Transverse colon (tissue), 4 donors: ENCODE measurements around the gene RBBP8. TPM values are rescaled to one million over a fixed set of nuclear protein-coding genes. Genes with fewer than 3 reads are reported as not detected.
A peak's percentile ranks its signal among the peaks of the same experiment; 100 is the strongest.

ENCODE experiments used
- DNase-seq: peaks from one replicate; pipeline ENCODE4 v3.0.0-alpha.2; 2019
- H3K27ac ChIP-seq, 4 donors: fragments of 200-600 bp; sonication (generic); 2 replicates each; pipeline ENCODE4 v1.5.1; 2016 to 2018; ENCODE audit warnings: inconsistent platforms in 4 of 4
- H3K27me3 ChIP-seq: fragments of 200-600 bp; sonication (generic); 2 replicates; pipeline ENCODE4 v1.5.1; 2017; ENCODE audit warnings: inconsistent platforms
- H3K36me3 ChIP-seq, 4 donors: fragments of 200-600 bp; sonication (generic); 2 replicates each; pipeline ENCODE4 v1.5.1; 2017 to 2019; ENCODE audit warnings: inconsistent platforms in 4 of 4
- H3K4me1 ChIP-seq, 4 donors: fragments of 200-600 bp; sonication (generic); 2 replicates each; pipeline ENCODE4 v1.5.1; 2017 to 2020; ENCODE audit warnings: inconsistent platforms in 4 of 4
- H3K4me3 ChIP-seq, 4 donors: fragments of 200-600 bp; sonication (generic); 1 replicate in 1 of 4; 2 replicates in 3 of 4; pipeline versions ENCODE4 v1.5.1 to v1.6.1; 2017 to 2019; ENCODE audit warnings: inconsistent platforms in 4 of 4
- H3K9me3 ChIP-seq, 2 donors: fragments of 200-600 bp; sonication (generic); 2 replicates each; pipeline ENCODE4 v1.5.1; 2017 to 2019; ENCODE audit warnings: inconsistent platforms in 2 of 2
- EP300 ChIP-seq: sonication (generic); formaldehyde crosslinking; IDR thresholded peaks from one replicate; pipeline ENCODE4 v1.6.1; 2017; ENCODE audit warnings: antibody characterized with exemption, low read depth
- POLR2A ChIP-seq: fragments of 450-650 bp; IDR thresholded peaks from one replicate; pipeline ENCODE4 v1.6.1; 2016; ENCODE audit warnings: antibody characterized with exemption, mild to moderate bottlenecking, moderate library complexity
- POLR2AphosphoS5 ChIP-seq, 3 donors: sonication (generic); formaldehyde crosslinking; IDR thresholded peaks; one replicate each; pipeline ENCODE4 v1.6.1; 2016; ENCODE audit warnings: antibody characterized with exemption in 3 of 3
- WGBS, 2 donors: methylation state at CpG; one replicate each; pipeline ENCODE4 v1.1.5; 2018; ENCODE audit warnings: low coverage in 1 of 2; 5-methylcytosine and 5-hydroxymethylcytosine counted together
- in situ Hi-C, 4 donors: fragments of 200-750 bp; cut with MboI; loops; one replicate each; pipeline versions ENCODE4 v1.15.0 to v1.15.1; 2017; ENCODE audit warnings: low sequenced_read_pairs in 3 of 4, low pct_ligation_motif_present in 1 of 4, low pct_unique_long_range_greater_than_20kb in 1 of 4
- intact Hi-C: fragments of 100-400 bp; cut with DNase I; formaldehyde crosslinking; loops from one replicate; pipeline ENCODE4 v1.15.1; 2023; ENCODE audit warnings: low total_unique reads
- total RNA-seq, 4 donors: library from RNA; depleted of rRNA; stranded (reverse); fragments of >200 nt; gene quantifications; one replicate each; pipeline ENCODE4 v1.1.0, GENCODE V29; 2016
- TF ChIP-seq, protein P1 (sequence below), 5 experiments: fragments of 200-600 bp in 3 of 5; fragments of 450-650 bp in 2 of 5; sonication (generic) in 3 of 5; IDR thresholded peaks; 1 replicate in 2 of 5; 2 replicates in 3 of 5; pipeline ENCODE4 v1.5.1; 2016 to 2017; ENCODE audit warnings: antibody characterized with exemption in 5 of 5, inconsistent platforms in 3 of 5, mild to moderate bottlenecking in 2 of 5, moderate library complexity in 1 of 5

The RBBP8 gene
- total RNA-seq, 4 donors from 2014 or later: 20.7 to 44.1 (median 38.6) TPM

DNA sequence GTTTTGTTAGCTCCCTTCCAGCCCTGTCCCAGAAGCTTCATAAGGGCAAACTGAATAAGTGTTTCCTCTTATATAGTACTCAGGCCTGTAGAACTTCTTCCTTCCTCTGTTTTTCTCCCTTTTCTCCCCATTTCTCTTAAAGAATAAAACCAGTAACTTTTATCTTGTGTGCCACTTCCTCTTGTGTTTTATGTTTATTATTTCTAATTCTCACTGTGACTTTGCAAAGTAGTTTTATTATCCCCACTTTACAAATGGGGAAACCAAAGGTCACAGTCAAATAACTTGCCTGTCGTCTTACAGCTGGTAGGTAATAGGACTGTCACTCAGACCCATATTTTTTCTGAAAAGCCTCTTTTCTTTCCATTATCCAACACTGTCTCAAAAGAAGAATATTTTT is 42.4 kb downstream of the RBBP8 start:
- Histone ChIP-seq H3K27ac (peak overlapping the region; percentile 21 to 72 (median 55)), H3K27me3 (no peaks in the 10 kb centered on the region), H3K4me1 (peaks cover 4 to 35% (median 14%) of the 10 kb centered on the region in 4 donors), H3K9me3 (no peaks in the 10 kb centered on the region), H3K4me3 (no peak overlapping the region), H3K36me3 (no peaks in the 10 kb centered on the region)
- TF ChIP-seq EP300: no peak
- TF ChIP-seq, protein P1, sequence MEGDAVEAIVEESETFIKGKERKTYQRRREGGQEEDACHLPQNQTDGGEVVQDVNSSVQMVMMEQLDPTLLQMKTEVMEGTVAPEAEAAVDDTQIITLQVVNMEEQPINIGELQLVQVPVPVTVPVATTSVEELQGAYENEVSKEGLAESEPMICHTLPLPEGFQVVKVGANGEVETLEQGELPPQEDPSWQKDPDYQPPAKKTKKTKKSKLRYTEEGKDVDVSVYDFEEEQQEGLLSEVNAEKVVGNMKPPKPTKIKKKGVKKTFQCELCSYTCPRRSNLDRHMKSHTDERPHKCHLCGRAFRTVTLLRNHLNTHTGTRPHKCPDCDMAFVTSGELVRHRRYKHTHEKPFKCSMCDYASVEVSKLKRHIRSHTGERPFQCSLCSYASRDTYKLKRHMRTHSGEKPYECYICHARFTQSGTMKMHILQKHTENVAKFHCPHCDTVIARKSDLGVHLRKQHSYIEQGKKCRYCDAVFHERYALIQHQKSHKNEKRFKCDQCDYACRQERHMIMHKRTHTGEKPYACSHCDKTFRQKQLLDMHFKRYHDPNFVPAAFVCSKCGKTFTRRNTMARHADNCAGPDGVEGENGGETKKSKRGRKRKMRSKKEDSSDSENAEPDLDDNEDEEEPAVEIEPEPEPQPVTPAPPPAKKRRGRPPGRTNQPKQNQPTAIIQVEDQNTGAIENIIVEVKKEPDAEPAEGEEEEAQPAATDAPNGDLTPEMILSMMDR (IDR thresholded peaks at IDR 0.05): no peak
- no peak for TF ChIP-seq POLR2A
- TF ChIP-seq POLR2AphosphoS5 (IDR thresholded peaks at IDR 0.05): no peak
- DNase-seq: no peak
- WGBS, 2 donors: 39 to 44% methylated on average over 1 of the region's 1 CpG
- in situ Hi-C loops (loop anchor here in 2 of 4 donors (10.0 kb wide), 2 partner anchors 161 to 181 kb away; no protein-coding TSS in a partner anchor), intact Hi-C loops (no loop called here)

DNA sequence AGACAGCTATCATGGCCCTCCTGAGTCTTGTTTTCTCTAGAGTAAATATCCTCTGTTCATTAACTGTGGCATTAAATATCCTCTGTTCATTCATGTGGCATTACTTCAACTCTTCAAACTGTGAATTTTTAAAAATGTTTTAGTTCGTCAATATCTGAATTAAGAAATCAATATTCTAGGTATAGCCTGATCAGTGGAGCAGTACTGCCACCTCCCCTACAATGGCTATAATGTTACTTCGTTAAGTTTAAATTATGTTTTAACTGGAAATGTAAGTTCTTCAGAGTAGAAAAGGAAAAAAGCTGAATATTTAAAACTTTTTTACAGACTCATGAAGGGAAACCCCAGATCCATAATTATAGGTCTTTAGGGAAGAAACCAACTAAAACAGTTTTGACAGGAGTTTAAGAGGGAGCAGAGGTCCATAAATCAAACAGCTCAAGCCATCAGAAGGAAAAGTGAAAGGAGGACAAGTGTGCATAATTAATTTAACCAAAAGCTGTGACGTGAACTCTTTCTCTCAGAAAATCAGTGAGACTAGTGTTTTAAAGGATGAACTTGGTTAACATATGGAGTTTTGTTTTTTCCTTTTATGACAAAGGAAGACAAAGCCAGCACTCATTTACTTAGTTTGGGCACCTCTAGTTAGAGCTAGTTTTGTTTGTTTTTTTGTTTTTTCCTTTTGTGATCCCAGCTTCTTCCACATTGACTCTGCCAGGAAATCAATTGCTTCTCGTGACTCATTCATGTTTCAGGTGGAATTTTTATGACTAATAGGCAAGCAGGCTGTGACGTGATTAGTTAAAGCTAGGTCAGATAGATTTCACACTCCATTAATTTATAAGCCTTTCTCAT is 44.9 kb downstream of the RBBP8 start:
- no peaks in the 10 kb centered on the region for H3K9me3 ChIP-seq
- no peaks in the 10 kb centered on the region for H3K36me3 ChIP-seq
- H3K4me3 ChIP-seq: no peak overlapping the region
- no peak for DNase-seq
- no peak overlapping the region for H3K27ac ChIP-seq
- no peaks in the 10 kb centered on the region for H3K27me3 ChIP-seq
- intact Hi-C loops: no loop called here
- peaks cover 4 to 34% (median 14%) of the 10 kb centered on the region in 4 donors for H3K4me1 ChIP-seq
- 61 to 66% methylated on average over 5 of the region's 5 CpGs for WGBS, 2 donors
- in situ Hi-C loops: loop anchor here in 2 of 4 donors (10.0 kb wide), 2 partner anchors 163 to 183 kb away; no protein-coding TSS in a partner anchor
- TF ChIP-seq POLR2A (no peak), EP300 (no peak), POLR2AphosphoS5 (IDR thresholded peaks at IDR 0.05) (no peak)
- TF ChIP-seq, protein P1 (IDR thresholded peaks at IDR 0.05): no peak

DNA sequence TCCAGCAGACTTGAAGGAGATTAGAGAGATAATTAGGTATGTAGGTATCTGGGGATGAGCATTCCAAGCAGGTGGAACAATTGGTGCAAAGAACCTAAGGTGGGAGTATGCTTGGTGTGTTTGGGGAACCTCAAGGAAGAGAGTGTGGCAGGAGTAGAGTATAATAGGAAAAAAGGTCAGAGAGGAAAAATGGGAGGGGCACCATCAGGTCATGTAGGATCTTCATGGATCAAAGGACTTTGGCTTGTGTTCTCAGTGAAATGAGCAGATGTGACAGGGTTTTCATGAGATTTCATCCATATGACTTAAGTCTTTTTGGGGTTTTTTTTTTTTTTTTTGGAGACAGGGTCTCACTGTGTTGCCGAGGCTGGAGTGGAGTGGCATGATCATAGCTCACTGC is 47.3 kb downstream of the RBBP8 start:
- no peak for DNase-seq
- intact Hi-C loops (no loop called here), in situ Hi-C loops (loop anchor here in 1 of 4 donors (10.0 kb wide), 1 partner anchor 176 kb away; no protein-coding TSS in a partner anchor)
- H3K27ac ChIP-seq: no peak overlapping the region
- no peak overlapping the region for H3K4me3 ChIP-seq
- H3K36me3 ChIP-seq: no peaks in the 10 kb centered on the region
- TF ChIP-seq, protein P1 (IDR thresholded peaks at IDR 0.05): no peak
- TF ChIP-seq POLR2A (no peak), POLR2AphosphoS5 (IDR thresholded peaks at IDR 0.05) (no peak), EP300 (no peak)
- WGBS, 2 donors: 100% methylated on average over 1 of the region's 1 CpG; no CpG with 5 or more reads in 1 of the 2 donors
- H3K9me3 ChIP-seq: no peaks in the 10 kb centered on the region
- H3K4me1 ChIP-seq: peaks cover 0 to 13% (median 9%) of the 10 kb centered on the region in 4 donors
- no peaks in the 10 kb centered on the region for H3K27me3 ChIP-seq

DNA sequence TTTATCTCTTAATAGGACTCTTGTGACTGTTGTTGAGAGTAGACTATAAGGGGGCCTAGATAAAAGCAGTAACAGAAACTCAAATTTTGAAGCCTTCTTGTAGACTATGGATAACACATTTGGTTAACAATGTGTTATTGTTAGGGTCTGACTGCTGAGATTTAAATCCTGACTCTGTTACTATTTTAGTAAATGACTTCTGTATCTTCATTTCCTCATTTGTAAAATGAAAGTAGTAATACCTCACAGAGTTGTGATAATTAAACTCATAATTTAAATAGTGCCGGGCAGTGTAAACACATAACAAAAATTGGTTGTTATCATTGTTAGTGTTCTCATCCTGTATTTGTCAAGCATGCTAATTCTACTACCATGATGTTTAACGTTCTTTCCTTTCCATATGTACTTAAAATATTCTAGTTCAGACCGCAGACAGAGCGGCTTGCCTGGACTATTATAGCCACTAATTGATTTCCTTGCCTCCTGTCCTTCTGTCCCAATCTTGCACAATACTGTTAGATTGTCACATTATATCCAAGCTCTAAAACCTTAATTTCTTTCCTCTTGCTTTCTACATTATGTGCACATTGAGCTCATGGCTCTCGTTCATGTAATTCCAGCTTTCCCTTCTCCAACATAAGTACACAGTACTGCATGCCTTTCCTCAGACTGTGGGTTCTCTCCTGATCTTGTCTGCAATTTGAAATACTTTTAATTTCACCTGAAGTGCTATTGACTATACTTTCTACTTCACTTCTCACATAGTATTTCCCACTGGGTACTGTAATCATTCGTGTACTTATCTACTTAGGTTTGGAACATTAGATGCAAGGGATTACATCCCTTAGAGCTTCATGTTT is 48.4 kb downstream of the RBBP8 start:
- intact Hi-C loops (no loop called here), in situ Hi-C loops (loop anchor here in 1 of 4 donors (10.0 kb wide), 1 partner anchor 177 kb away; no protein-coding TSS in a partner anchor)
- H3K27ac ChIP-seq: no peak overlapping the region
- DNase-seq: no peak
- H3K4me1 ChIP-seq: peaks cover 0 to 6% (median 2%) of the 10 kb centered on the region in 4 donors
- H3K4me3 ChIP-seq: no peak overlapping the region
- no peak for TF ChIP-seq POLR2A
- TF ChIP-seq POLR2AphosphoS5 (IDR thresholded peaks at IDR 0.05): no peak
- TF ChIP-seq, protein P1 (IDR thresholded peaks at IDR 0.05): no peak
- no peak for TF ChIP-seq EP300
- no peaks in the 10 kb centered on the region for H3K9me3 ChIP-seq
- WGBS, 2 donors: 70 to 75% methylated on average over 6 of the region's 6 CpGs
- no peaks in the 10 kb centered on the region for H3K27me3 ChIP-seq
- no peaks in the 10 kb centered on the region for H3K36me3 ChIP-seq
